SU-DHL-6 (cell line): ENCODE data around the gene OR2A7.
"Not testable (repeated sequence)": the region's sequence is repeated elsewhere in the genome, so short reads cannot be mapped to it uniquely, and the experiment has no call there.

Experiments used
- CTCF ChIP-seq: fragments of 200-600 bp; sonication (generic); IDR thresholded peaks from one replicate; pipeline ENCODE4 v1.5.1; 2017; ENCODE audit warnings: antibody characterized with exemption, mild to moderate bottlenecking, low read length, moderate library complexity; ENCODE audit not compliant: insufficient read depth, poor library complexity, severe bottlenecking
- EZH2phosphoT487 ChIP-seq: fragments of 200-600 bp; sonication (generic), shearing (Covaris generic); conservative IDR thresholded peaks from 2 replicates; pipeline ENCODE4 v1.6.1; 2018; ENCODE audit warnings: mild to moderate bottlenecking, antibody characterized with exemption, low read length, moderate library complexity, mixed read lengths

DNA sequence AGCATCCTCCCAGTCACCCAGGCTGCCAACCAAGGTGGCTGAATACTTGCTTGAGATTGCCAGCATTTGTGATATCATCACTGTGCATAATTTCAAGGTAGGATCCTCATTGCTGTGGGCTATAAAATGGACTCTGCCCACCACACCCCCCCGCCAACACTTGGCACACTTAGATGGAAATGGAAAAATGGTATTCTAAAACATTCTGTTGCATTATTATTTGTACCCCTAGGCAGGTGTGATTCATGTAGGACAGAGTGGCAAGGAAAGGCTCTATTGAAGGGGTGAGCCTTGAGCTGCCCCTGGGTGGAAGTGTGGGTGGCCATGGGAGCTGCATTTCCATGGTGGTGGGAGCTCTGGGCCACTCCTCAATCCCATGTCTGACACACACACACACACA, 46.0 kb downstream of the OR2A7 start:
- TF ChIP-seq CTCF, EZH2phosphoT487: not testable (repeated sequence)
